Body of pancreas (tissue), 4 donors: Measurements from ENCODE around the gene PRPSAP1. TPM values are rescaled to one million over a fixed set of nuclear protein-coding genes. Genes with fewer than 3 reads are reported as not detected.

Experiments
- ATAC-seq: fragments of 150-250 bp; one replicate; pipeline ENCODE4 v1.9.1; 2016
- DNase-seq, 4 donors: peaks; one replicate each; pipeline ENCODE4 v3.0.0-alpha.2; 2019
- H3K27ac ChIP-seq, 4 donors: fragments of 200-600 bp; sonication (generic); 1 replicate in 3 of 4; 2 replicates in 1 of 4; pipeline versions ENCODE4 v1.5.1 to v1.6.1; 2016 to 2019; ENCODE audit warnings: mild to moderate bottlenecking in 1 of 4, mixed read lengths in 1 of 4, moderate library complexity in 1 of 4
- H3K27me3 ChIP-seq, 2 donors: fragments of 200-600 bp; sonication (generic); one replicate each; pipeline ENCODE4 v1.6.0; 2016; ENCODE audit warnings: mild to moderate bottlenecking in 1 of 2
- H3K36me3 ChIP-seq, 2 donors: fragments of 200-600 bp; sonication (generic); replicated peaks in 1 of 2; 2 replicates each; pipeline ENCODE4 v1.5.1; 2016; ENCODE audit warnings: low read depth in 2 of 2; ENCODE audit not compliant: insufficient read depth in 1 of 2
- H3K4me1 ChIP-seq: fragments of 200-600 bp; sonication (generic); one replicate; pipeline ENCODE4 v1.6.0; 2016
- H3K4me3 ChIP-seq, 2 donors: fragments of 200-600 bp; sonication (generic); 1 replicate in 1 of 2; 2 replicates in 1 of 2; pipeline ENCODE4 v1.5.1; 2016 to 2019
- H3K9me3 ChIP-seq, 3 donors: fragments of 200-600 bp; sonication (generic); 1 replicate in 2 of 3; 2 replicates in 1 of 3; pipeline ENCODE4 v1.5.1; 2016
- CTCF ChIP-seq, 7 experiments: fragments of 450-650 bp in 4 of 7; fragments of 200-600 bp in 3 of 7; sonication (generic) in 3 of 7; IDR thresholded peaks; one replicate each; pipeline ENCODE4 v1.5.1; 2016 to 2019; ENCODE audit warnings: antibody characterized with exemption in 7 of 7
- POLR2A ChIP-seq, 3 donors: fragments of 450-650 bp; IDR thresholded peaks; one replicate each; pipeline ENCODE4 v1.6.1; 2016; ENCODE audit warnings: antibody characterized with exemption in 3 of 3, mild to moderate bottlenecking in 2 of 3
- WGBS, 2 donors: methylation state at CpG; one replicate each; pipeline ENCODE4 v1.1.5; 2017; 5-methylcytosine and 5-hydroxymethylcytosine counted together
- intact Hi-C: fragments of 100-400 bp; cut with DNase I; formaldehyde crosslinking; loops from one replicate; pipeline ENCODE4 v1.15.1; 2023
- total RNA-seq, 2 donors: library from RNA; depleted of rRNA; stranded (reverse); fragments of >200 nt; gene quantifications; one replicate each; pipeline ENCODE4 v1.1.0, GENCODE V29; 2016

PRPSAP1 gene
- total RNA-seq, 2 donors from 2014 or later = 34.8 to 55.7 TPM

GRCh38 chr17:76274112-76274956, 79.4 kb downstream of the PRPSAP1 start:
- ATAC-seq = no peak
- H3K27ac ChIP-seq = peak overlapping the region in 2 of 4 donors; percentile 2 to 5
- WGBS, 2 donors = 64 to 71% methylated on average over 15 to 21 of the region's 21 CpGs
- peaks cover 37% of the 10 kb centered on the region for H3K4me1 ChIP-seq
- H3K36me3 ChIP-seq = no peaks in the 10 kb centered on the region
- intact Hi-C loops = loop anchor here (10.0 kb wide), 1 partner anchor 260 kb away; no protein-coding TSS in a partner anchor
- TF ChIP-seq CTCF (IDR thresholded peaks at IDR 0.05) (no peak), POLR2A (IDR thresholded peaks at IDR 0.05) (no peak)
- H3K9me3 ChIP-seq = no peaks in the 10 kb centered on the region
- H3K27me3 ChIP-seq = no peaks in the 10 kb centered on the region
- DNase-seq = no peak
- H3K4me3 ChIP-seq = no peak overlapping the region

GRCh38 chr17:76273445-76274111, 80.1 kb downstream of the PRPSAP1 start:
- WGBS, 2 donors = 77 to 84% methylated on average over 13 to 26 of the region's 26 CpGs
- TF ChIP-seq POLR2A (IDR thresholded peaks at IDR 0.05) (no peak), CTCF (IDR thresholded peaks at IDR 0.05) (no peak)
- H3K27ac ChIP-seq = peak overlapping the region in 3 of 4 donors; percentile 83 to 92 (median 88)
- peaks cover 38% of the 10 kb centered on the region for H3K4me1 ChIP-seq
- H3K4me3 ChIP-seq = no peak overlapping the region
- H3K27me3 ChIP-seq = no peaks in the 10 kb centered on the region
- intact Hi-C loops = loop anchor here (10.0 kb wide), 1 partner anchor 259 kb away; no protein-coding TSS in a partner anchor
- no peaks in the 10 kb centered on the region for H3K9me3 ChIP-seq
- DNase-seq (no peak), ATAC-seq (no peak)
- no peaks in the 10 kb centered on the region for H3K36me3 ChIP-seq

- H3K27me3 ChIP-seq = no peaks in the 10 kb centered on the region
- no peak overlapping the region for H3K4me3 ChIP-seq
- H3K27ac ChIP-seq = peak overlapping the region; percentile 83 to 92 (median 88)
- TF ChIP-seq CTCF (IDR thresholded peaks at IDR 0.05) = no peak
- TF ChIP-seq POLR2A (IDR thresholded peaks at IDR 0.05) = no peak
- 78 to 87% methylated on average over 9 to 15 of the region's 19 CpGs for WGBS, 2 donors
- no peaks in the 10 kb centered on the region for H3K36me3 ChIP-seq
- peak; percentile 10 for ATAC-seq
- DNase-seq = peak in 1 of 4 donors; percentile 19
- intact Hi-C loops = loop anchor here (10.0 kb wide), 1 partner anchor 258 kb away; no protein-coding TSS in a partner anchor
- H3K9me3 ChIP-seq = no peaks in the 10 kb centered on the region
- peaks cover 45% of the 10 kb centered on the region for H3K4me1 ChIP-seq
These were observed 80.9 kb downstream of the PRPSAP1 start for GRCh38 chr17:76272541-76273444.

GRCh38 chr17:76271669-76272540, 81.8 kb downstream of the PRPSAP1 start:
- intact Hi-C loops = loop anchor here (10.0 kb wide), 1 partner anchor 257 kb away; no protein-coding TSS in a partner anchor
- Histone ChIP-seq H3K27me3 (no peaks in the 10 kb centered on the region), H3K4me3 (no peak overlapping the region), H3K4me1 (peaks cover 54% of the 10 kb centered on the region), H3K27ac (peak overlapping the region; percentile 83 to 92 (median 88)), H3K9me3 (no peaks in the 10 kb centered on the region), H3K36me3 (no peaks in the 10 kb centered on the region)
- DNase-seq (peak; percentile 66 to 81 (median 80)), ATAC-seq (peak; percentile 77)
- 9% methylated on average over 36 of the region's 38 CpGs; no CpG with 5 or more reads in 1 of the 2 donors for WGBS, 2 donors
- TF ChIP-seq POLR2A (IDR thresholded peaks at IDR 0.05) (peak; percentile 57 to 77 (median 71)), CTCF (IDR thresholded peaks at IDR 0.05) (no peak)
